Esophagus muscularis mucosa (tissue), 4 donors: ENCODE measurements around the gene NUP205. TPM values are rescaled to one million over a fixed set of nuclear protein-coding genes. Genes with fewer than 3 reads are reported as not detected.

Source experiments
- DNase-seq: peaks from one replicate; pipeline ENCODE4 v3.0.0-alpha.2; 2017; ENCODE audit errors: extremely low spot score
- H3K27ac ChIP-seq, 4 donors: fragments of 200-600 bp; sonication (generic); replicated peaks in 1 of 4; 1 replicate in 3 of 4; 2 replicates in 1 of 4; pipeline ENCODE4 v1.5.1; 2016 to 2019; ENCODE audit warnings: mild to moderate bottlenecking in 1 of 4
- H3K27me3 ChIP-seq, 4 donors: fragments of 200-600 bp; sonication (generic); one replicate each; pipeline versions ENCODE4 v1.5.1 to v1.6.0; 2016 to 2019
- H3K36me3 ChIP-seq, 4 donors: fragments of 200-600 bp; sonication (generic); one replicate each; pipeline ENCODE4 v1.5.1; 2016 to 2019
- H3K4me1 ChIP-seq, 4 donors: fragments of 200-600 bp; sonication (generic); one replicate each; pipeline ENCODE4 v1.5.1; 2016 to 2019
- H3K4me3 ChIP-seq, 4 donors: fragments of 200-600 bp; sonication (generic); 1 replicate in 2 of 4; 2 replicates in 2 of 4; pipeline ENCODE4 v1.5.1; 2016 to 2019; ENCODE audit warnings: mild to moderate bottlenecking in 4 of 4, moderate library complexity in 1 of 4
- H3K9me3 ChIP-seq, 4 donors: fragments of 200-600 bp; sonication (generic); 1 replicate in 3 of 4; 2 replicates in 1 of 4; pipeline ENCODE4 v1.5.1; 2016 to 2019
- EP300 ChIP-seq: sonication (generic); formaldehyde crosslinking; IDR thresholded peaks from one replicate; pipeline ENCODE4 v1.6.1; 2017; ENCODE audit warnings: antibody characterized with exemption
- POLR2A ChIP-seq: fragments of 450-650 bp; IDR thresholded peaks from one replicate; pipeline ENCODE4 v1.6.1; 2017; ENCODE audit warnings: antibody characterized with exemption, moderate library complexity, mild to moderate bottlenecking, low read depth
- POLR2AphosphoS5 ChIP-seq, 2 donors: sonication (generic); formaldehyde crosslinking; IDR thresholded peaks; one replicate each; pipeline ENCODE4 v1.6.1; 2017; ENCODE audit warnings: antibody characterized with exemption in 2 of 2
- WGBS: methylation state at CpG from one replicate; pipeline ENCODE4 v1.1.5; 2018; 5-methylcytosine and 5-hydroxymethylcytosine counted together
- intact Hi-C: fragments of 100-400 bp; cut with DNase I; formaldehyde crosslinking; loops from one replicate; pipeline ENCODE4 v1.15.1; 2023
- total RNA-seq, 4 donors: library from RNA; depleted of rRNA; stranded (reverse); fragments of >200 nt; gene quantifications; one replicate each; pipeline versions ENCODE4 v1.1.0 to v1.2.1, GENCODE V29; 2016
- TF ChIP-seq, protein P1 (sequence below), 3 experiments: fragments of 200-600 bp in 2 of 3; fragments of 450-650 bp in 1 of 3; sonication (generic) in 2 of 3; IDR thresholded peaks; one replicate each; pipeline ENCODE4 v1.5.1; 2017 to 2019; ENCODE audit warnings: antibody characterized with exemption in 3 of 3, mild to moderate bottlenecking in 2 of 3, moderate library complexity in 1 of 3

NUP205 gene
- total RNA-seq, 4 donors from 2014 or later, result 23.3 to 39.9 (median 34.7) TPM

DNA sequence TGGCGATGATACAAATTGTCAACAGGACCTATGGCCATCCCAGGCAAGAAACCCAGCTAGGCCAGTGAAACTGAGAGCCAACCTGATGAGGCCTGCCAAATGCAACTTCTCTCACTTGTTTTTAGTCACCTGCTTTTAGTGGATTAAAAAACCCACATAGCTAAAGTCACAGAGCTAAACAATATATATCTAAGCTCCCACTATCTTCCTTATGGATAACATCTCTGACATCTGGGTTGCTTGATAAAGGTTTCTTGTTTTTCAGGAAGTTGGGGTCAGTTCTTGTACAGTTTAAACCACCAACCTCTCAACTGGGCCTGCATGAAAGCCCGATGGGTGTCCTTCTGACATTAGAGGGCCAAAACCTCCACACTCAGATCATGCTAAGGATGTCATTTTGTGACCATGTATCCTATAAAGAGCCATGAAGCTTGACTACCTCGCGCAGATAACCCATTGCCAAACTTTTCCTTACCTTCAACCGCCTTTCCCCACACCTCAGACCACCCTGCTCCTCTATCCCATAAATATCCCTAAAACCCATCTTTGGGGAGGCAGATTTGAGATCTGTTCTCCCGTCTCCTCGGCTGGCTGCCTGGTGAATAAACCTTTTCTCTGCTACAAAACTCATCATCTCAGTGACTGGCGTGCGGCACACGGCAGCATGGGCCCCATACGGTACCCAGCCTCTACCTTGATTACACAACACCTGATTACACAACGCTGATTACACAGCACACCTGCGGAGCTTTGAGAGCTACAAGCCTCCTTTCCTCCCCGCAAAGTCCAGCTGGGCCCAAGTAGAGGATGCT, 103.8 kb downstream of the NUP205 start:
- TF ChIP-seq POLR2A (no peak), EP300 (no peak), POLR2AphosphoS5 (IDR thresholded peaks at IDR 0.05) (no peak)
- TF ChIP-seq, protein P1, sequence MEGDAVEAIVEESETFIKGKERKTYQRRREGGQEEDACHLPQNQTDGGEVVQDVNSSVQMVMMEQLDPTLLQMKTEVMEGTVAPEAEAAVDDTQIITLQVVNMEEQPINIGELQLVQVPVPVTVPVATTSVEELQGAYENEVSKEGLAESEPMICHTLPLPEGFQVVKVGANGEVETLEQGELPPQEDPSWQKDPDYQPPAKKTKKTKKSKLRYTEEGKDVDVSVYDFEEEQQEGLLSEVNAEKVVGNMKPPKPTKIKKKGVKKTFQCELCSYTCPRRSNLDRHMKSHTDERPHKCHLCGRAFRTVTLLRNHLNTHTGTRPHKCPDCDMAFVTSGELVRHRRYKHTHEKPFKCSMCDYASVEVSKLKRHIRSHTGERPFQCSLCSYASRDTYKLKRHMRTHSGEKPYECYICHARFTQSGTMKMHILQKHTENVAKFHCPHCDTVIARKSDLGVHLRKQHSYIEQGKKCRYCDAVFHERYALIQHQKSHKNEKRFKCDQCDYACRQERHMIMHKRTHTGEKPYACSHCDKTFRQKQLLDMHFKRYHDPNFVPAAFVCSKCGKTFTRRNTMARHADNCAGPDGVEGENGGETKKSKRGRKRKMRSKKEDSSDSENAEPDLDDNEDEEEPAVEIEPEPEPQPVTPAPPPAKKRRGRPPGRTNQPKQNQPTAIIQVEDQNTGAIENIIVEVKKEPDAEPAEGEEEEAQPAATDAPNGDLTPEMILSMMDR (IDR thresholded peaks at IDR 0.05), result no peak
- peaks cover 27 to 42% (median 38%) of the 10 kb centered on the region in 4 donors for H3K4me1 ChIP-seq
- DNase-seq, result no peak
- no peaks in the 10 kb centered on the region for H3K27me3 ChIP-seq
- H3K4me3 ChIP-seq, result peak overlapping the region; percentile 78 to 99 (median 96)
- 73% methylated on average over 14 of the region's 14 CpGs for WGBS
- no peaks in the 10 kb centered on the region for H3K9me3 ChIP-seq
- peak overlapping the region; percentile 92 to 97 (median 94) for H3K27ac ChIP-seq
- peaks cover 0 to 5% (median 2%) of the 10 kb centered on the region in 4 donors for H3K36me3 ChIP-seq
- intact Hi-C loops, result loop anchor here (5.0 kb wide), 1 partner anchor 316 kb away; the partner anchor contains the start of gene MTPN

DNA sequence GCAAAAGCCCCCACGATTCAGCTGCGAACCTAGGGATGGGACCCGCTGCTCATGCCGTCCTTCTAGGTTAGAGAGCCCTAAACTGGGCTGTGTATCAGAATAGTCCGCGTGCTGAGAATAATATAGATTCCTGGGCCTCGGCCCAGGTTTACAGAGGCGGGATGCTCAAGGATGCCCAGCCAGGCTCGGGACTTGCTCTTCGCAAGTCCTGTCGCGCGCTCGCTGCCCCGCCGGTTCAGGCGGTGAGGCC, 104.3 kb downstream of the NUP205 start:
- no peaks in the 10 kb centered on the region for H3K27me3 ChIP-seq
- no peaks in the 10 kb centered on the region for H3K9me3 ChIP-seq
- 40% methylated on average over 1 of the region's 17 CpGs for WGBS
- no peak for TF ChIP-seq EP300
- TF ChIP-seq, protein P1 (IDR thresholded peaks at IDR 0.05), result peak in 1 of 3 experiments; percentile 93
- no peak for DNase-seq
- H3K4me1 ChIP-seq, result peaks cover 32 to 47% (median 40%) of the 10 kb centered on the region in 4 donors
- H3K36me3 ChIP-seq, result peaks cover 0 to 6% (median 2%) of the 10 kb centered on the region in 4 donors
- intact Hi-C loops, result loop anchor here (5.0 kb wide), 1 partner anchor 315 kb away; the partner anchor contains the start of gene MTPN
- peak overlapping the region; percentile 78 to 99 (median 96) for H3K4me3 ChIP-seq
- H3K27ac ChIP-seq, result peak overlapping the region; percentile 92 to 97 (median 94)

- peaks cover 0 to 6% (median 2%) of the 10 kb centered on the region in 4 donors for H3K36me3 ChIP-seq
- peak within 1 kb of the TSS; percentile 78 to 99 (median 96) for H3K4me3 ChIP-seq
- peak; percentile 98 for DNase-seq
- no peaks in the 10 kb centered on the region for H3K27me3 ChIP-seq
- H3K9me3 ChIP-seq, result no peaks in the 10 kb centered on the region
- under 1% methylated on average over 29 of the region's 60 CpGs for WGBS
- H3K4me1 ChIP-seq, result peaks cover 35 to 49% (median 40%) of the 10 kb centered on the region in 4 donors
- intact Hi-C loops, result loop anchor here (5.0 kb wide), 1 partner anchor 315 kb away; the partner anchor contains the start of gene MTPN
- H3K27ac ChIP-seq, result peak within 1 kb of the TSS; percentile 92 to 97 (median 94)
- peak; percentile 93 for TF ChIP-seq POLR2A
- TF ChIP-seq POLR2AphosphoS5 (IDR thresholded peaks at IDR 0.05), result peak; percentile 95 to 98
- no peak for TF ChIP-seq EP300
- TF ChIP-seq, protein P1 (IDR thresholded peaks at IDR 0.05), result peak in 2 of 3 experiments; percentile 88 to 90
Measured at GRCh38 chr7:135662373-135663114, 104.8 kb downstream of the NUP205 start, which contains the start of gene STMP1. Gene STMP1 (plus strand): TSS chr7:135662514.

DNA sequence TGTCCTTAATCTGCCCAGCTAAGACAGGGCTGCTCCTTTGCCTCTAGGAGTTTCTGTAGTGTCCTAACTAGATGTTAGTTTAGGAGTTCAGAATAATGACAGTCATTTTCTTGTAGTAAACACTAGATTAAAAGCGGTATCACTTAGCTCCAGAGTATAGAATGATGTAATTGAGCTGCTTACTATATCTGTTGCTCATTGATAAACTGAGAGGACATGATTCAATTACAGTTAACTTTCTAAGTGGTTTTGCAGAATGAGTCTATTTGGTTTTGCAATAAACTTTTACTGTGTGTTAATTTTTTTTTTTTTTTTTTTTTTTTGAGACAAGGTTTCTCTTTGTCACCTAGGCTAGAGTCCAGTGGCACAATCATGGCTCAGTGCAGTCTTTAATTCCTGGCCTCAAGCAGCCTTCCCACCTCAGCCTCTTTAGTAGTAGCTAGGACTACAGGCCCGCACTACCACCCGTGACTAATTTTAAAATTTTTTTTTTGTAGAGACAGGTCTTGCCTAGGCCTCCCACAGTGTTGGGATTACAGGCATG, 106.4 kb downstream of the NUP205 start:
- DNase-seq, result no peak
- TF ChIP-seq POLR2A (no peak), POLR2AphosphoS5 (IDR thresholded peaks at IDR 0.05) (no peak), EP300 (no peak)
- TF ChIP-seq, protein P1 (IDR thresholded peaks at IDR 0.05), result no peak
- H3K27ac ChIP-seq, result peak overlapping the region in 2 of 4 donors; percentile 95 to 97
- H3K27me3 ChIP-seq, result no peaks in the 10 kb centered on the region
- no peaks in the 10 kb centered on the region for H3K9me3 ChIP-seq
- 76% methylated on average over 3 of the region's 3 CpGs for WGBS
- H3K4me1 ChIP-seq, result peaks cover 35 to 57% (median 40%) of the 10 kb centered on the region in 4 donors
- H3K36me3 ChIP-seq, result peaks cover 0 to 6% (median 2%) of the 10 kb centered on the region in 4 donors
- intact Hi-C loops, result loop anchor here (5.0 kb wide), 1 partner anchor 313 kb away; the partner anchor contains the start of gene MTPN
- H3K4me3 ChIP-seq, result peak overlapping the region in 3 of 4 donors; percentile 78 to 99 (median 98)
